GM12878 (cell line): ENCODE measurements around the gene DLX5.

ENCODE experiments used
- NR2C2 ChIP-seq: IDR thresholded peaks from 2 replicates; pipeline ENCODE4 v1.6.1; 2011; ENCODE audit warnings: borderline replicate concordance, low read depth; ENCODE audit not compliant: control insufficient read depth, insufficient read length
- TBL1XR1 ChIP-seq: IDR thresholded peaks from 2 replicates; pipeline ENCODE4 v1.6.1; 2012; ENCODE audit warnings: low read depth, low read length, improper control_type of control experiment
- TF ChIP-seq, protein P1 (sequence below), 3 experiments: IDR thresholded peaks in 2 of 3; conservative IDR thresholded peaks in 1 of 3; 2 replicates each; pipeline ENCODE4 v1.5.1; 2011; ENCODE audit warnings: low read depth in 3 of 3, low read length in 3 of 3, mild to moderate bottlenecking in 3 of 3, control low read depth in 2 of 3, moderate library complexity in 2 of 3, inconsistent platforms in 1 of 3, mixed read lengths in 1 of 3; ENCODE audit not compliant: control insufficient read depth in 2 of 3, insufficient read depth in 1 of 3; ENCODE audit errors: extremely low read depth in 1 of 3

GRCh38 chr7:97007583-97007861 lies 17.1 kb downstream of the DLX5 start:
- TF ChIP-seq NR2C2 (no peak), TBL1XR1 (no peak)
- TF ChIP-seq, protein P1, sequence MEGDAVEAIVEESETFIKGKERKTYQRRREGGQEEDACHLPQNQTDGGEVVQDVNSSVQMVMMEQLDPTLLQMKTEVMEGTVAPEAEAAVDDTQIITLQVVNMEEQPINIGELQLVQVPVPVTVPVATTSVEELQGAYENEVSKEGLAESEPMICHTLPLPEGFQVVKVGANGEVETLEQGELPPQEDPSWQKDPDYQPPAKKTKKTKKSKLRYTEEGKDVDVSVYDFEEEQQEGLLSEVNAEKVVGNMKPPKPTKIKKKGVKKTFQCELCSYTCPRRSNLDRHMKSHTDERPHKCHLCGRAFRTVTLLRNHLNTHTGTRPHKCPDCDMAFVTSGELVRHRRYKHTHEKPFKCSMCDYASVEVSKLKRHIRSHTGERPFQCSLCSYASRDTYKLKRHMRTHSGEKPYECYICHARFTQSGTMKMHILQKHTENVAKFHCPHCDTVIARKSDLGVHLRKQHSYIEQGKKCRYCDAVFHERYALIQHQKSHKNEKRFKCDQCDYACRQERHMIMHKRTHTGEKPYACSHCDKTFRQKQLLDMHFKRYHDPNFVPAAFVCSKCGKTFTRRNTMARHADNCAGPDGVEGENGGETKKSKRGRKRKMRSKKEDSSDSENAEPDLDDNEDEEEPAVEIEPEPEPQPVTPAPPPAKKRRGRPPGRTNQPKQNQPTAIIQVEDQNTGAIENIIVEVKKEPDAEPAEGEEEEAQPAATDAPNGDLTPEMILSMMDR (IDR thresholded peaks at IDR 0.05 in 2 of 3, conservative IDR thresholded peaks at IDR 0.05 in 1 of 3; ENCODE audit: control insufficient read depth in 2 of 3, extremely low read depth in 1 of 3, insufficient read depth in 1 of 3, low read depth in 3 of 3, low read length in 3 of 3) = no peak
